NK-92 (cell line): ENCODE measurements around the gene COL7A1.

Source experiments
- DNase-seq: peaks from one replicate; lab custom pipeline; 2025; ENCODE audit not compliant: unreplicated experiment; lab: John Stamatoyannopoulos, UW

The COL7A1 gene

GRCh38 chr3:48592519-48593087 is 2.5 kb downstream of the COL7A1 start:
- no peak for DNase-seq

GRCh38 chr3:48591886-48592518 is 3.1 kb downstream of the COL7A1 start:
- no peak for DNase-seq

- no peak for DNase-seq
Measured at GRCh38 chr3:48591436-48591835, 3.7 kb downstream of the COL7A1 start.

- no peak for DNase-seq
Measured at GRCh38 chr3:48588230-48588629, 6.9 kb downstream of the COL7A1 start.

- DNase-seq = no peak
Measured at GRCh38 chr3:48587686-48588085, 7.4 kb downstream of the COL7A1 start.

GRCh38 chr3:48585411-48585810 is 9.7 kb downstream of the COL7A1 start:
- DNase-seq = no peak

- DNase-seq = no peak
Measured at GRCh38 chr3:48584836-48585235, 10.3 kb downstream of the COL7A1 start.

GRCh38 chr3:48581621-48582481 is 13.3 kb downstream of the COL7A1 start:
- DNase-seq = no peak

GRCh38 chr3:48576647-48577046 is 18.5 kb downstream of the COL7A1 start:
- DNase-seq = no peak

GRCh38 chr3:48575366-48575765 is 19.8 kb downstream of the COL7A1 start:
- no peak for DNase-seq

GRCh38 chr3:48573973-48574585 is 21.1 kb downstream of the COL7A1 start:
- DNase-seq = no peak

GRCh38 chr3:48572517-48572916 is 22.6 kb downstream of the COL7A1 start:
- DNase-seq = no peak

GRCh38 chr3:48571938-48572337 is 23.2 kb downstream of the COL7A1 start:
- DNase-seq = no peak

- no peak for DNase-seq
Measured at GRCh38 chr3:48569808-48570450, 25.2 kb downstream of the COL7A1 start.

- no peak for DNase-seq
Measured at GRCh38 chr3:48569400-48569799, 25.7 kb downstream of the COL7A1 start.

- no peak for DNase-seq
Measured at GRCh38 chr3:48568476-48568875, 26.7 kb downstream of the COL7A1 start.

GRCh38 chr3:48567500-48567899 is 27.6 kb downstream of the COL7A1 start:
- DNase-seq = no peak

- DNase-seq = no peak
Measured at GRCh38 chr3:48567090-48567489, 28.0 kb downstream of the COL7A1 start.

- no peak for DNase-seq
Measured at GRCh38 chr3:48566401-48566760, 28.7 kb downstream of the COL7A1 start.

- DNase-seq = no peak
Measured at GRCh38 chr3:48565591-48566400, 29.3 kb downstream of the COL7A1 start.
